Cardiac muscle cell (in vitro differentiated cells and primary cell): Measurements from ENCODE around the gene INPP5A. TPM values are rescaled to one million over a fixed set of nuclear protein-coding genes. Genes with fewer than 3 reads are reported as not detected.

Experiments used
- DNase-seq, 2 donors: peaks; one replicate each; pipeline versions ENCODE4 v3.0.0 to v3.0.0-alpha.2; 2010 to 2017; ENCODE audit warnings: low read depth in 1 of 2, low spot score in 1 of 2
- H3K27ac ChIP-seq: fragments of 200-600 bp; sonication (generic); 2 replicates; pipeline ENCODE4 v1.5.1; 2016
- H3K27me3 ChIP-seq: fragments of 200-600 bp; sonication (generic); 2 replicates; pipeline ENCODE4 v1.6.0; 2016; ENCODE audit warnings: control low read depth
- H3K36me3 ChIP-seq: fragments of 200-600 bp; sonication (generic); 2 replicates; pipeline ENCODE4 v1.5.1; 2016; ENCODE audit warnings: control low read depth
- H3K4me1 ChIP-seq: fragments of 200-600 bp; sonication (generic); 2 replicates; pipeline ENCODE4 v1.8.1; 2017; ENCODE audit warnings: low read depth, mild to moderate bottlenecking, mixed run types
- H3K4me3 ChIP-seq: fragments of 200-600 bp; sonication (generic); 2 replicates; pipeline ENCODE4 v1.5.1; 2016; ENCODE audit warnings: mild to moderate bottlenecking
- H3K9me3 ChIP-seq: fragments of 200-600 bp; sonication (generic); 2 replicates; pipeline ENCODE4 v1.5.1; 2017; ENCODE audit warnings: low read depth, mild to moderate bottlenecking, control low read depth
- polyA plus RNA-seq: library from polyadenylated mRNA; unstranded; fragments of >200 nt; fragmentation: Nextera tagmentation; extraction: Ambion mirVana; gene quantifications from 2 replicates; pipeline ENCODE4 v1.2.1, GENCODE V29; 2016
- total RNA-seq: library from RNA; depleted of rRNA; stranded (reverse); fragments of >200 nt; gene quantifications from 2 replicates; pipeline ENCODE4 v1.2.3, GENCODE V29; 2016
- TF ChIP-seq, protein P1 (sequence below): IDR thresholded peaks from 2 replicates; pipeline ENCODE4 v1.5.1; 2012; ENCODE audit warnings: low read depth, mild to moderate bottlenecking, low read length

The INPP5A gene
- total and polyA plus RNA-seq, 2 experiments from 2014 or later = 87.0 to 90.4 TPM

DNA sequence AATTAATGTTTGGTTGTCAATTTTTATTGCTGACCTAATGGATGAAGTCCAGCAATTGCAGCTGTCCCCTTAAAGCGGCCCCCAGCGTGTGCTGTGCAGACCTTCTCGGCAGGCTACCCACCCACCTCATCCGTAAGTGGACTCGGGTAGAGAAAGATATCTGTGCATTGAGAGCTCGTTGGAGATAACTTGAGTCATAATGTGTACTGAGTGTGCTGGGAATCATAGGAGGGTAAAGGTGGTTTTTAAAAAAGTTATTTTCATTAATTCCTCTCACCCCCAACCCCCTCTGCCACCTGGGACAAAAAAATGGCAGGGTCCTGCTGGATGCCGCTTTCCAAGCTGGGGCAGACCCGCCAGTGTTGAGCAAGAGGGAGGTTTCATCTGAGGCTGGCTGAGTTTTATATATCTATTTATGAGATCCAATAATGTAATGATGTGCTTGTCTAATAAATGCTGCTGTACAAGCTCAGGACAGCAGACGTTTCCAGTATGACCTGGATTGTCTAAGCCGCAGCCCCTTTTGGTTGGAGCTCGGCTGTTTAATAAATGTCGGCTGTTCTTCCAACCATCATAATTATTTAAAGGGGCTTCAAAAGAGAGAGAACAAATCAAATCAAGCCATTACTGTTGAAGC is 129.2 kb downstream of the INPP5A start:
- H3K27me3 ChIP-seq = no peaks in the 10 kb centered on the region
- peak in 1 of 2 donors; percentile 21 for DNase-seq
- no peaks in the 10 kb centered on the region for H3K36me3 ChIP-seq
- no peaks in the 10 kb centered on the region for H3K4me1 ChIP-seq
- H3K27ac ChIP-seq = no peak overlapping the region
- H3K4me3 ChIP-seq = no peak overlapping the region
- H3K9me3 ChIP-seq = no peaks in the 10 kb centered on the region
- TF ChIP-seq, protein P1, sequence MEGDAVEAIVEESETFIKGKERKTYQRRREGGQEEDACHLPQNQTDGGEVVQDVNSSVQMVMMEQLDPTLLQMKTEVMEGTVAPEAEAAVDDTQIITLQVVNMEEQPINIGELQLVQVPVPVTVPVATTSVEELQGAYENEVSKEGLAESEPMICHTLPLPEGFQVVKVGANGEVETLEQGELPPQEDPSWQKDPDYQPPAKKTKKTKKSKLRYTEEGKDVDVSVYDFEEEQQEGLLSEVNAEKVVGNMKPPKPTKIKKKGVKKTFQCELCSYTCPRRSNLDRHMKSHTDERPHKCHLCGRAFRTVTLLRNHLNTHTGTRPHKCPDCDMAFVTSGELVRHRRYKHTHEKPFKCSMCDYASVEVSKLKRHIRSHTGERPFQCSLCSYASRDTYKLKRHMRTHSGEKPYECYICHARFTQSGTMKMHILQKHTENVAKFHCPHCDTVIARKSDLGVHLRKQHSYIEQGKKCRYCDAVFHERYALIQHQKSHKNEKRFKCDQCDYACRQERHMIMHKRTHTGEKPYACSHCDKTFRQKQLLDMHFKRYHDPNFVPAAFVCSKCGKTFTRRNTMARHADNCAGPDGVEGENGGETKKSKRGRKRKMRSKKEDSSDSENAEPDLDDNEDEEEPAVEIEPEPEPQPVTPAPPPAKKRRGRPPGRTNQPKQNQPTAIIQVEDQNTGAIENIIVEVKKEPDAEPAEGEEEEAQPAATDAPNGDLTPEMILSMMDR = no peak

DNA sequence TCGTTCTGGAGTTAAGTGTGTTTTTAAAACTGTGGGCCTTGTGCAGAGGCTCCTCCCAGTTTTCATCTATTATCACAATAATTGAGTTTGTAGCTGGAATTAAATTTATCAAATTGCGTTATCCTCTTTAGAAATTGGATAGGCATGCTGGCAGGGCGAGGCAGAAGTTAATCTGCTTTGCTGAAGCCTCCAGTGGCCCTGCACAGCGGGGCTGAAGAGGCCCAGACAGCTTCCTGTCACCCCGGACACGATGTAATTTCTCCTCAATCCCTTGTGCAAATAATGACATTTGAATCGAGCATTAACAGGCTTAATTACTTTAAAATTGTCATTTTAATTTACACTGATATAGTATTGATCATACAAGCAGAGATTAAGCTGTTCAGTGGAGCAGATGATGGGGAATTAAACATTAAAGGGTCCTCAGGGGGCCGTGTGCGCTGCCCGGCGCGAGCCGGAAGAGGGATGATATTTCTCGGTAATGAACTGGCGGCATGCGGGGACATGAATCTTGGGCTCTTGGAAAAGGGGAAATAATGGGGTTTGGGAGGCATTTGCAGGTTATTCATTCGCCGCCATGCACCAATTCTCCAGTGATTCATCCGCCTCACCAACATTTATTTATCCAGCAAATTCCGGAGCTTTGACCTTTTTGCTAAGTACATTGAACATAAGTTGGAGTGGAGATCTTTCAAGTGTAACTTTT is 129.9 kb downstream of the INPP5A start:
- Histone ChIP-seq H3K4me3 (no peak overlapping the region), H3K9me3 (no peaks in the 10 kb centered on the region), H3K27me3 (no peaks in the 10 kb centered on the region), H3K27ac (no peak overlapping the region), H3K4me1 (no peaks in the 10 kb centered on the region), H3K36me3 (no peaks in the 10 kb centered on the region)
- TF ChIP-seq, protein P1 = no peak
- DNase-seq = no peak

DNA sequence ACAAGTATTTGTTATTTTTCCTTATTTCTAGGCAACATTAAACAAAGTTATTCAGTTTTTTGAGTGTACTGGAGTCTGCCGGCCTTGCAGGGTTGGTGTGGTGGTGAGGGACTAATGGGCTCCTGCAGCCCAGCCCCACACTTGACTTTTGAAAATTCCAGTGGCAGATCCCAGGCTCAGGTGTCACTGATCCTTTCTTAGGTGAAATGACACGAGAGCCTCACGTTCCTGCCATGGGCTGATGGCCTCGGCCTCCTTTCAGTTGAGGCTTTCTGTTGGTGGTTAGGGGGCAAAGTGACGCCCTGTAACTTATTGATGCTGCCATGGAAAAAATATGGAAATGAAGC is 130.4 kb downstream of the INPP5A start:
- TF ChIP-seq, protein P1 = no peak
- no peaks in the 10 kb centered on the region for H3K27me3 ChIP-seq
- no peak for DNase-seq
- no peaks in the 10 kb centered on the region for H3K4me1 ChIP-seq
- no peak overlapping the region for H3K27ac ChIP-seq
- no peaks in the 10 kb centered on the region for H3K9me3 ChIP-seq
- H3K36me3 ChIP-seq = no peaks in the 10 kb centered on the region
- H3K4me3 ChIP-seq = no peak overlapping the region

DNA sequence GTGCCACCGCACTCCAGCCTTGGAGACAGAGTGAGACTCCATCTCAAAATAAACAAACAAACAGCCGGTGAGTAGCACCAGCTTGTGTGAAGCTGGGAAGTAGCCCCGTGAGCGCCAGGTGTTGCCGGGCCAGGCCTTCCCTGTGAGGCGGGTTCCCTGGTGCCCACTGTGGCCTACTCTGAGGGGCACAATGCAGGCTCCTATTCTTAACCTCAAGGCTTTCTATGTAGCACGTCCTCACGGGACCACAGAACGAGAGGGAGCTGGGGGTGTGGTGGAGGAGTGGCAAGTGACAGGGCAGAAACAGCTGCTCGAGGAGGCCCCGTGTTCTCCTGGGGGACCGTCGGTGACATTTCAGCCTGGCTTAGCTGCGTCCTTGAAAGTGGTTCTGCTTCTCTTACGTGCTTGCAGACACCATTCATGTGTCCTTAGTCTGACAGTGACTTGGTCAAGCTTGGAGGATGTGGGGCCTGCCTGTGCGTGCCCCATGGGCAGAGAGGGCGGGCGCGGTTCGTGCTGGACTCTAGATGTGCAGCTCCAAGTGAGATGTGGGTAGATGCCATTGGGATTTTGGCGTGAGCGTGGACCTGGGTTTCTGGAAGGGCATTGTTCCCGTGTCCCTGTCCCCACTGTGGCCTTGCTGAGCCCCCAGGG is 131.7 kb downstream of the INPP5A start:
- no peak for DNase-seq
- H3K4me1 ChIP-seq = no peaks in the 10 kb centered on the region
- no peaks in the 10 kb centered on the region for H3K9me3 ChIP-seq
- no peak overlapping the region for H3K27ac ChIP-seq
- no peak overlapping the region for H3K4me3 ChIP-seq
- no peaks in the 10 kb centered on the region for H3K27me3 ChIP-seq
- TF ChIP-seq, protein P1 = no peak
- H3K36me3 ChIP-seq = no peaks in the 10 kb centered on the region

DNA sequence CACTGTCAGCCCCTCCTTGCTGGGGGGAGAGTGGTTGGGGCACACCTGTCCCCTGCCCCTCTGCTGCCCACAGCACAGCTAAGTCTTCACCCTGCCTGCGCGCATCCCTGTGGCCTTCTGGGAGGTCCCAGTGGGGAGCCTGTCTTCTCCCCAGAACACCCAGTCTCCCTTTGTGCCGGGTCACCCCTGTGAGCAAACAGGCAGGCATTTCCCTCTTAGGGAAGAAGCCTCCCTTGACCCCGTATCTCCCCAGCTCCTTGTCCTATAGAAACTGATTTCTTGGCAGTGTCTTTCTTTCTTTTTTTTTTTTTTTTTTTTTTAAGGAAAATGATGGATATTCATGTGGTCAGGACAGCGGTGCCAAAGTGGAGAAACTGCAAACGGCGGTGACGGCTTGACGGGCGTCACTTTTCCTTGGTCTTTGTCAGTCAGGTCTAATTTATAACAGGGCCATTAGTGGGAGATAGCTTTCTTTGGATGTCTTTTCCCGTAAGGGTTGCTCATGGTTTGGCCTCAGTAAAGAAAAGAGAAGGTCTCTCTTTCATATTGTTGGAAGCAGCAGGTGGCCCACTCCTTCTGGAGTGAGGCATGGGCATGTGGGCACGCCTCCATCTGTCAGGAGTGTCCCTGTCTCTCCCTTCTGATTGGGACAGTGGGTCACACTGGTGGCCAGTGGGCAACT is 133.1 kb downstream of the INPP5A start:
- Histone ChIP-seq H3K36me3 (no peaks in the 10 kb centered on the region), H3K9me3 (no peaks in the 10 kb centered on the region), H3K27me3 (no peaks in the 10 kb centered on the region), H3K4me1 (no peaks in the 10 kb centered on the region), H3K27ac (no peak overlapping the region), H3K4me3 (no peak overlapping the region)
- DNase-seq = no peak
- TF ChIP-seq, protein P1 = no peak
